Mucosa of gallbladder (tissue), 1 donor: ENCODE data around the gene LARGE1. TPM values are rescaled to one million over a fixed set of nuclear protein-coding genes. Genes with fewer than 3 reads are reported as not detected.

Experiments
- DNase-seq: peaks from one replicate; pipeline ENCODE4 v3.0.0-alpha.2; 2020; ENCODE audit warnings: low spot score
- total RNA-seq: library from RNA; stranded (reverse); gene quantifications from one replicate; pipeline ENCODE4 v1.2.1, GENCODE V29; 2021
- donor health status: DM: no; HTN: no; CAD: no.

Gene LARGE1
- total RNA-seq, 1 donor from 2014 or later: 65.6 TPM

DNA sequence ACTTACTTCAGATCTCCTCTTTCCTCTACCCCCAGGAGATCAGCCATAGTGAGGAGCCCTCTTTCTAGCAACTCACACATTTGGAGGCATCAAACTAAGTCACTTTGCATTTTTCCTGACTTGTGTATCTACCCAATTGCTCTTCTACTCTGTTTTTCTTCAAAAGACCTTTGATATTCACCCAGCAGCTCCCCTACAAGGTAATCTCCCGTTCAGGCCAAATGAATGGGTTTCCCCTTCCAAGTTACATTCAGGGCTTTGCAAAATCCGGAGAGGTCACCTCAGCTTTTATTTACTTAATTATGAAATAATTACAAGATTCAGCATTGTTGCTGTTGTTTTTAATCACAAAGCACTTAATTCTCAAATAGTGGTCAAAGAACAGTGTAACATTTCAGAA is 6.1 kb downstream of the LARGE1 start:
- no peak for DNase-seq

DNA sequence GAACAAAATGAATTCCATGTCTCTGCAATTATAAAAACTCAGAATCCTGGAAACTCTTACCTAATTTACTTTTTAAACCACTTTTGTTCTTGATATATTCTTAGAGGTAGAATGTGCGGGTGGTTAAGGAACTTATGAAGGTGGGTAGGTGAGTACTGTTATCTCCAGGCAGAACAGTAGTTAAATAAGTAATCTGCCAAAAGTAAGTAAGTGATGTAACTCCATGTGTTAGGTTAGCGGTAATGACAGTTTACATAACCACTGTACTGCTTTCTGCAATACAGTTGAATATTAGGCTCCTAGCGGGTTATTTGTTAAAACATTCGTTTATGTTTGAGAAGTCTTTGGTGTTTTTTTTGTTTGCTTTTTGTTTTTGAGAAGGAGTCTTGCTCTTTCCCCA is 7.1 kb downstream of the LARGE1 start:
- no peak for DNase-seq

DNA sequence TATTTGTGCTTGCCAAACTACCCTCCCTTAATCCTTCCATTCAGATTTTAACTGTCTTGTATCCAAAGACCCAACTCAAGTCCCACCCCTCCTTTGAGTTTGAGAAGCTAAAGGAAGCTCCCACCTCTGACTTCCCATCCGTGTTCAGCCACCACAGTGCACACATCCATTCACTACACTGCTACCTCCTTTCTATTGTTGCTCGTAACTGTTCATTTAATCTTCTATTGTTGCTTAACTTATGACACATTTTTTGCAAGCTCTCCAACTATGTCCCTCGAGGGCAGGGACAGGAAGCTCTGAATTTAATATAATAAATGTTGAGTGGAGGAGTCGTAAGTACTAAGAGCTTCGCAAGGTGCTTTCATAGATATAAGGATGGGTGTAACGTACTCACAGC is 10.4 kb downstream of the LARGE1 start:
- DNase-seq: no peak

DNA sequence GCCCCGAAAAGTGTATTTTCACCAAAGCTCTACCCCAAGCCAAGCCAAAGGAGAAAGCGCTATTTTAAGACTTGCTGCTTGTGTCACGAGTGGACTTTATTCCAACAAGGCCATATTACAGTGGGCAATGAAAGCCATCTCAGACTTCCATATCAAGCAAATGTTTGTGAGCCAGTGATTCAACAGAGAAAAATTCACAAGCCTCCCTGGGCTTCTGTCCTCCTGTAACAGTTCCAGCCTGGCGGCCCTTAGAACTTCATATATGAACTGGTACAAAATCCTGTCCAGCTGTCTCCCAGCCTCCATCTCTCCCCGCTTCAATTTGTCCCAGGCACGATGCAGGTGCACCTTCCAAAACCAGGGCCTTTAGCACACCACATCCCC is 11.2 kb downstream of the LARGE1 start:
- DNase-seq: no peak

DNA sequence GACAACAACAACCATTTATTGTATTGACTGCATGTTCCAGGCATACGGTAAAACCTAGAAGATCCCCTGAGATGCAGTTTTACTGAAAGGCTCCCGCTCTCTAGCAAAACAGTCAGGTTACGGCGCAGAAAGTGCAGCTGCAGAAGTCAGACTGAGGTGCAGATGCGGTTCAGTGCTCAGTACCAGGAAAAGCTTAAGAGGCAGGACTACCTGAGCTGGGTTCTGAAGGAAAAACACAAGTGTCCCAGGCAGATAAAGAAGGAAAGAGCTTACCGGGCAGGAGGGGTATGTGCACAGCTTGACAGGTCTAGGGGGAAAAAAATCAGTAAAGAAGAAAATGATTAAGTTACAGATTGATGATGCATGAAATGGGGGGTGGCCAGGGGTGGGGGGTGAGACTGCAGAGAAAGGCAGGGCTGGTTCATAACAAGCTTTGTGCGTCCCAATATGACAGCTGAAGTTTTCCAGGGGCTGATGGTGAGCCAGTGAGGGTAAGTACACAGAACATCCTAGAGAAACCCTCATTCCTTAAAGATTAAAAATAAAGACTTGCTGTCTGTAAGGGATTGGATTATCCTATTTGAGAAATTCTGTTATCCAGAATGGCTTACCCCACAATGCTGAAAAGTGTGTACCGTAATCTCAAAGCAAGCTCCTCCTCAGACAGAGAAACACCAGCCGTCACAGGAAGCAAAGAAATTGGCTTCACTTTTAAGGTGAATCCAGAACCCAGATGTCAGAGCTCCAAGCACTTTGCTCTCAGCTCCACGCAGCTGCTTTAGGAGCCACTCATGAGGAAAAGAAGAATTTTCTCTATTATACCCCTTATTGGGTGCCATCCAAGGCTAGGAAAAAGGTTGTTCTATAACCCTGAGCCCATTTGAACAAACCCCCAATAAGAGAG is 11.9 kb downstream of the LARGE1 start:
- no peak for DNase-seq

GRCh38 chr22:33906954-33907353 is 13.3 kb downstream of the LARGE1 start:
- no peak for DNase-seq

- DNase-seq: no peak
Measured at GRCh38 chr22:33906475-33906874, 13.8 kb downstream of the LARGE1 start.

DNA sequence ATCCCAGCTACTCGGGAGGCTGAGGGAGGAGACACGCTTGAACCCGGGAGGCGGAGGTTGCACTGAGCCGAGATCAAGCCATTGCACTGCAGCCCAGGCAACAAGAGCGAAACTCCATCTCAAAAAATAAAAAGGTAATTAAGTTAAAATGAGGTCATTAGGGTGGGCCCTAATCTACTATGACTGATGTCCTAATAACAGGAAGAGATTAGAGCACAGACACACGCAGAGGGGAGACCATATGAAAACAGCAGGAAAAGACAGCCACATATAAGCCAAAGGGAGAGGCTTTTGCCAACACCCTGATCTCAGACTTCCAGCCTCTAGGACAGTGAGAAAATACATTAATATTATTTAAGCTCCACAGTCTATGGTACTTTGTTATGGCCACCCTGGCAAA is 17.3 kb downstream of the LARGE1 start:
- DNase-seq: no peak

GRCh38 chr22:33902073-33902472 is 18.2 kb downstream of the LARGE1 start:
- no peak for DNase-seq

GRCh38 chr22:33898121-33898520 is 22.2 kb downstream of the LARGE1 start:
- DNase-seq: no peak

GRCh38 chr22:33897448-33897835 is 22.8 kb downstream of the LARGE1 start:
- no peak for DNase-seq

DNA sequence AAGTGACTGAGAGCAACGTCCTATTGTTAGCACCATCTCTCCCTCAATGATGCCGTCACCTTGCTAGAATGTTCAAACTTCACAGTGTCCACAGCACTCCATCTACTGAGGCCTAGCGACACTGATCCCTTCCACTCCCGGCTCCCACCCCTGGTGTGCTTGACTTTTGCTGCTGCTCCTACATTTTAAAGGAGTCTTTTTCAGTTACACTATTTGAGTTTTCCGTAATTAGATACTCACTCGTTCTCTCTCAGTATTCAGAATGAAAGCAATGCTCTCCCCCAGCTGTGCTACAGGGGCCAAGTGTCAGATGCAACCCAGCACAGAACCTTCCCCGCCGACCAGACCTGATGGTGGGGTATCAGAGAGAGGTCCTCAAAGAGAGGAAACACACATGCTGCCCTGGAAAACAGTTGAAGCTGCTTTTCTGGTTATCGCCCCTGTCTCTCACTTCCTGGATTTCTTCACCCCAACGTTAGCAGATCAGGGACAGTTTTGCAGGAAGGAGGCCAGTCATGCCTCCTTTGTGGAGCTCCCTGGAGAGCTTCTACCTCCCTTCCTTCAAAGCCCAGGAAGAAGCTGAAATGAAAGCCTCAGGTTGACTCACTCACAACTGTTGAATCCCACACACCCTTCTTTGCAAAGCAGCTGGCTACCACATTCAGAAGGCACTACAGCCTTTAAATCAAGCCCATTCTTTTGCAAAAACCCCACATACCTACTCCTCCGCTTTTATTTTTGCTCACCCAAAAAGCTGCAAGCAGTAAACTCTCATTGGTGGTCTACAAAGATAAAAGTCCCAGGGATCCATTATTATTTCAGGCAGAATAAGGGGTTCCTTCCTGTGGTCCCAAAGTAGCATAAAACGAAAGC is 23.5 kb downstream of the LARGE1 start:
- DNase-seq: no peak

DNA sequence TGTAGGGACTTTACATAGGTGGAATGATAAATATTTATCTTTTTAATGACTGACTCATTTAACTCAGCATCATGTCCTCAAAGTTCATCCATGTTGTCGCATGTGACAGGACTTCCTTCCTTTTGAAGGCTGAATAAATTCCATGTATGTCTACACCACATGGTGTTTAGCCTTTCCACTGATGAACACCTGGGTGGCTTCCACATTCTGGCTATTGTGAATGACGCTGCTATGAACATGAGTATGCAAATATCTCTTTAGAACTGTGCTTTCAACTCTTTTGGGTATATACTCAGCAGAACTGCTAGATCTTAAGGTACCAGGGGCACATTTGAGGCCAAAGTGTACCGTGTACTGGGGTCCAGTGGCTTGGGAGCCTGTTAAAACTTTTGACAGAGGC is 24.1 kb downstream of the LARGE1 start:
- no peak for DNase-seq

GRCh38 chr22:33895444-33895843 is 24.8 kb downstream of the LARGE1 start:
- DNase-seq: no peak

GRCh38 chr22:33894515-33894914 is 25.8 kb downstream of the LARGE1 start:
- no peak for DNase-seq

DNA sequence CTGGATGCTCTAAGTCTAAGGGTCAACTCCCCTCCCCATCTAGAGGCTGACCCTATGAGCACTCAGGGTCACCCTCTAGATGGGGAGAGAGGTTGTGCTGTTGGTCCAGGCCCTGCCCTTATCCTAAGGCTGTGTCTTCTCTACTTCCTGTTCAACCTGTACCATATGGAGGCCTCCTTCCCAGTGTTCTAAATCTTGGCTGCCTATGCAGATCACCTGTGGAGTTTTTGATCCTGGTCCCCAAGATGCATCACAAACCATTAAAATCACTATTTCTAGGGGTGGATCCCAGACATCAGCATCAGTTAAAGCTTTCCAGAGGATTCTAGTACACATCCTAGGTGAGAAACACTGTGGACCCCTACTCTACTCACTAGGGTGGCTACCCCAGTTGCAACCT is 26.2 kb downstream of the LARGE1 start:
- no peak for DNase-seq

DNA sequence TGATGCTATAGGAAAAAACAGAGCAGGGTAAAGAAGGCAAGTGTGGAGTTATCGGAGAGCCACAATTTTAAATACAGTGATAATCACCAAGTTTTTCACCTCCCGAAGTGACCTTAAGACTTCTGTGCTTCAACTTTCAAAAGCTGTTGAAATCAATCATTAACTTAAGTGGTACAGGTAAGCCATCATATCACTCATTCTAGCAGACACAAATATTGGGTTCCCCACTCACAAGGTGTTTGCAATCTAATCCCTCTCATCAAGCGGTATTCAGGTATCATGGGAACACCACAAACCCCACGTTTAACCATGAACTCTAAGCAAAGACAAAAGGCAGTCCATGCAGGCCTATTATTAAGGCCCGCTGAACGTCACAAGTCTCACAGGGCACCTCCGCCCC is 26.8 kb downstream of the LARGE1 start:
- DNase-seq: no peak

DNA sequence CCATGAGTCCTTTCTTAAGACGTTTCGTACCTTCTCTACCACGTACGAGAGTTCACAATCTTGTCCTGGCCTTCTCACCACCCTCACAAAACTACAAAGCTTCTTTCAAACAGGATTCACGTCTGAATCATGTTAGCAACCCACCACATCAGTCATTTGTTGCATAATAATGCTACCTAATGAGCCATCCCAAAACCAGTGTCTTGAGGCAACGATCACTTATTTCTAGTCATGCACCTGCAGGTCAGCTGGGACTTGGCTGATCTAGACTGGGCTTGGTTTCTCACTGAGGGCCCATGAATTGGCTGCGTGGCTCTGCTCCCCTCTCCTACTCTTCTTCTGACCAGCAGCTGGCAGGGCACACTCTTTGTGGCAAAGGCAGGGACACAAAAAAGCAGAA is 28.3 kb downstream of the LARGE1 start:
- no peak for DNase-seq

GRCh38 chr22:33891455-33891854 is 28.8 kb downstream of the LARGE1 start:
- no peak for DNase-seq

DNA sequence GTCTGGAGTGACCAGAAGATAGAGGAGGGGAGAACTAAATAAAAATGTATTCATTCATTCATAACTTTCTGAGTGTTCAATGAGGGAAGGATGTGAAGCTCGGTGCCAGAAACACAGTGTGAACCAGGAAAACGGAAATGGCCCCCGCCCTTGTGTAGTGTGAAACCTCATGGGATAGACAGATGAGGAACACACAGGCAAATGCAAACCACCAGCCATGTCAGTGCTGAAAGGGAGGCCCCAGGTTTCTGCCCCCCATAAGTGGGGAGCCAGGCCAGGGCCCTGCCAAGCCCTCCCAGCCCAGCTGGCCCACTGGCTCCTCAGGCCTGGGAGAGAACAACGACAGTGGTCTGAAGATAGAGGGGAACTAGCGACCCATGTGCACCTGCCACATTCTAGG is 30.5 kb downstream of the LARGE1 start:
- DNase-seq: no peak

DNA sequence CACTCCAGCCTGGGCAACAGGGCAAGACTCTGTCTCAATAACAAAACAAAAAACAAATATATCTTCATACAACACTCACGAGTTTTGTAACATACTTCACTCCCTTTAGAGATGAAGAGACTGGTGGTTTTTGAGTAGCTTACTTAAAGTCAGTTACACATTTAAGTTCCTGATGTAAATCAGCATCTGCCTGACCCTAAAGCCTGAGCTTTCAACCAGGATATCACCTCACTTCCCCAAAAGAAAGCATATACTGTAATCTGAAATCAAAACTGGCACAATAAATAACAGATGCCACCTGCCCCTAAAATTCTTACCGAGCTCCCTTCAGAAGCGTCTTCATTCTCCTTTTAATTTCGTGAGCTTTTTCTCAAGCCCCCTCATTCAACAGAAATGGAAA is 31.5 kb downstream of the LARGE1 start:
- no peak for DNase-seq

DNA sequence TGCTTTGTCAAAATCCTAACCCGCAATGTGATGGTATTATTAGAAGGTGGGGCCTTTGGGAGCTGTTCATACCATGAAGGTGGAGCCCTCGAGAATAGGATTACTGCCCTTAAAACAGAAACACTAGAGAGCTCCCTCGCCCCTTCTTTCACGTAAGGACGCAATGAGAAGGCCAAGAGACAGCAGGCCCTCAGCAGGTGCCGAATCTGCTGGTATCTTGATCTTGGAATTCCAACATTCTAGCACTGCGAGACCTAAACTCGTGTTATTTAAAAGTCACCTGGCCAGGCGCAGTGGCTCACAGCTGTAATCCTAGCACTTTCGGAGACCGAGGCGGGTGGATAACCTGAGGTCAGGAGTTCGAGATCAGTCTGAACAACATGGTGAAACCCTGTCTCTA is 33.1 kb downstream of the LARGE1 start:
- no peak for DNase-seq

GRCh38 chr22:33886696-33887095 is 33.6 kb downstream of the LARGE1 start:
- no peak for DNase-seq
